Activated CD4-positive, alpha-beta T cell treated with anti-CD3 and anti-CD28 coated beads for 48 hours (primary cell): ENCODE results near the gene CDT1.
A peak's percentile ranks its signal among the peaks of the same experiment; 100 is the strongest.

Experiments
- DNase-seq: peaks from one replicate; pipeline ENCODE4 v3.0.0-alpha.2; 2020

CDT1 gene

GRCh38 chr16:88803264-88803987 lies at the start of gene CDT1:
Gene CDT1, plus strand, starts transcription at chr16:88803789. Its CDS starts 43 bp downstream, at chr16:88803832.
- peak; percentile 88 for DNase-seq

GRCh38 chr16:88754109-88754911 lies 49.3 kb upstream of the CDT1 start:
- DNase-seq: no peak

GRCh38 chr16:88754912-88755744 lies 48.5 kb upstream of the CDT1 start:
- DNase-seq: peak; percentile 25

- no peak for DNase-seq
Observed at GRCh38 chr16:88755745-88756443, 47.7 kb upstream of the CDT1 start.

GRCh38 chr16:88758227-88758943 lies 45.2 kb upstream of the CDT1 start:
- no peak for DNase-seq

- DNase-seq: no peak
Observed at GRCh38 chr16:88758944-88759244, 44.7 kb upstream of the CDT1 start.

GRCh38 chr16:88759245-88759975 lies 44.2 kb upstream of the CDT1 start:
- DNase-seq: peak; percentile 48

GRCh38 chr16:88759976-88760350 lies 43.6 kb upstream of the CDT1 start:
- DNase-seq: no peak

- no peak for DNase-seq
Observed at GRCh38 chr16:88760424-88761142, 43.0 kb upstream of the CDT1 start.

- no peak for DNase-seq
Observed at GRCh38 chr16:88761143-88761534, 42.5 kb upstream of the CDT1 start.

- DNase-seq: no peak
Observed at GRCh38 chr16:88761830-88762229, 41.8 kb upstream of the CDT1 start.

GRCh38 chr16:88762258-88762870 lies 41.2 kb upstream of the CDT1 start:
- no peak for DNase-seq

- DNase-seq: no peak
Observed at GRCh38 chr16:88762941-88763340, 40.6 kb upstream of the CDT1 start.

GRCh38 chr16:88763502-88764053 lies 40.0 kb upstream of the CDT1 start:
- DNase-seq: no peak

GRCh38 chr16:88764080-88764479 lies 39.5 kb upstream of the CDT1 start:
- DNase-seq: no peak

GRCh38 chr16:88764913-88765349 lies 38.7 kb upstream of the CDT1 start:
- DNase-seq: no peak

- no peak for DNase-seq
Observed at GRCh38 chr16:88766975-88767374, 36.6 kb upstream of the CDT1 start.

- DNase-seq: no peak
Observed at GRCh38 chr16:88767546-88768070, 36.0 kb upstream of the CDT1 start.

- no peak for DNase-seq
Observed at GRCh38 chr16:88768071-88768783, 35.4 kb upstream of the CDT1 start.
